A549 (cell line): ENCODE data around the gene MAP2K1. TPM values are rescaled to one million over a fixed set of nuclear protein-coding genes. Genes with fewer than 3 reads are reported as not detected.

Experiments
- ATAC-seq, 2 experiments: fragments of 200-7000 bp in 1 of 2; fragments of >200 bp in 1 of 2; cut with Nextera tagmentation in 1 of 2; cut with Tn5 transposase in 1 of 2; 3 replicates each; pipeline versions ENCODE4 v1.8.0 to v1.9.1; 2018 to 2020; ENCODE audit warnings: mild to moderate bottlenecking in 1 of 2, moderate library complexity in 1 of 2
- CTCF ChIA-PET: fragments of 300-600 bp; sonication (Branson Sonifier 250); formaldehyde crosslinking; extraction: SDS; loops from one replicate; lab custom pipeline; 2021; ENCODE audit warnings: antibody characterized with exemption, inconsistent platforms; lab: Yijun Ruan, JAX
- POLR2A ChIA-PET: fragments of 350-600 bp; formaldehyde crosslinking; extraction: SDS; loops from one replicate; lab custom pipeline; 2021; ENCODE audit warnings: antibody characterized with exemption, inconsistent platforms; lab: Yijun Ruan, JAX
- DNase-seq, 2 experiments: peaks; one replicate each; pipeline versions ENCODE4 v3.0.0 to v3.0.0-alpha.2; 2011 to 2016; ENCODE audit warnings: low read depth in 1 of 2, low spot score in 1 of 2
- FAIRE-seq: peaks from 2 replicates; lab custom pipeline; 2011; peaks lifted over from hg19 to GRCh38; lab: Jason Lieb, UNC
- H3K27ac ChIP-seq, 2 experiments: fragments of >200 bp; sonication (Bioruptor Twin); formaldehyde crosslinking; 3 replicates each; pipeline ENCODE4 v1.5.1; 2016 to 2017
- H3K4me1 ChIP-seq: fragments of >200 bp; sonication (Bioruptor Twin); formaldehyde crosslinking; 3 replicates; pipeline ENCODE4 v1.6.1; 2016
- H3K4me2 ChIP-seq: fragments of >200 bp; sonication (Bioruptor Twin); formaldehyde crosslinking; 3 replicates; pipeline ENCODE4 v1.6.1; 2016
- H3K4me3 ChIP-seq: fragments of >200 bp; sonication (Bioruptor Twin); formaldehyde crosslinking; 3 replicates; pipeline ENCODE4 v1.5.1; 2016
- H3K9me3 ChIP-seq: fragments of >200 bp; sonication (Bioruptor Twin); formaldehyde crosslinking; 3 replicates; pipeline ENCODE4 v1.6.1; 2016
- ATOH8 ChIP-seq: fragments of 250-450 bp; sonication (Bioruptor Pico); IDR thresholded peaks from 2 replicates; pipeline ENCODE4 v1.5.0; 2020; ENCODE audit warnings: low read depth, mild to moderate bottlenecking, moderate library complexity
- BHLHE40 ChIP-seq: IDR thresholded peaks from 2 replicates; pipeline ENCODE4 v1.6.1; 2012; ENCODE audit warnings: low read depth, low read length, inconsistent platforms
- CHD2 ChIP-seq: fragments of 150-350 bp; IDR thresholded peaks from 2 replicates; pipeline ENCODE4 v1.6.1; 2014; ENCODE audit warnings: low read length; ENCODE audit not compliant: partially characterized antibody
- CTCF ChIP-seq: fragments of >200 bp; sonication (Bioruptor Twin); formaldehyde crosslinking; IDR thresholded peaks from 3 replicates; pipeline ENCODE4 v1.5.1; 2016
- E2F6 ChIP-seq: IDR thresholded peaks from 2 replicates; pipeline ENCODE4 v1.6.1; 2012; ENCODE audit warnings: low read depth, borderline replicate concordance
- ELK1 ChIP-seq: fragments of 150-350 bp; IDR thresholded peaks from 2 replicates; pipeline ENCODE4 v1.6.1; 2014; ENCODE audit warnings: low read depth, mild to moderate bottlenecking, low read length
- HES2 ChIP-seq: fragments of >200 bp; sonication (Bioruptor Twin); formaldehyde crosslinking; IDR thresholded peaks from 2 replicates; pipeline ENCODE4 v1.6.1; 2016
- HOXA7 ChIP-seq: fragments of 250-450 bp; sonication (Bioruptor Pico); IDR thresholded peaks from 2 replicates; pipeline ENCODE4 v1.5.0; 2020; ENCODE audit warnings: mild to moderate bottlenecking, moderate library complexity
- HOXB13 ChIP-seq: fragments of 250-450 bp; sonication (Bioruptor Pico); IDR thresholded peaks from 2 replicates; pipeline ENCODE4 v1.5.0; 2020; ENCODE audit warnings: low read depth, mild to moderate bottlenecking, moderate library complexity
- JUN ChIP-seq, 2 experiments: fragments of >200 bp; sonication (Bioruptor Twin); formaldehyde crosslinking; IDR thresholded peaks; 2 replicates in 1 of 2; 3 replicates in 1 of 2; pipeline ENCODE4 v1.6.1; 2016 to 2017
- JUNB ChIP-seq: fragments of >200 bp; sonication (Bioruptor Twin); formaldehyde crosslinking; IDR thresholded peaks from 2 replicates; pipeline ENCODE4 v1.6.1; 2016
- KDM1A ChIP-seq: fragments of 200-600 bp; sonication (generic); IDR thresholded peaks from 2 replicates; pipeline ENCODE4 v1.6.1; 2016; ENCODE audit warnings: low read depth, mild to moderate bottlenecking
- KDM5A ChIP-seq: fragments of 200-600 bp; sonication (generic); IDR thresholded peaks from 2 replicates; pipeline ENCODE4 v1.6.1; 2016; ENCODE audit warnings: antibody characterized with exemption, mild to moderate bottlenecking
- MAFK ChIP-seq: fragments of 450-650 bp; IDR thresholded peaks from 2 replicates; pipeline ENCODE4 v1.6.1; 2014; ENCODE audit not compliant: partially characterized antibody
- MAX ChIP-seq: IDR thresholded peaks from 2 replicates; pipeline ENCODE4 v1.6.1; 2012
- NPAS2 ChIP-seq: fragments of 250-450 bp; sonication (Bioruptor Pico); IDR thresholded peaks from 2 replicates; pipeline ENCODE4 v1.8.0; 2022; ENCODE audit warnings: mild to moderate bottlenecking, moderate library complexity, borderline replicate concordance
- NR3C1 ChIP-seq: fragments of >200 bp; sonication (Bioruptor Twin); formaldehyde crosslinking; IDR thresholded peaks from 3 replicates; pipeline ENCODE4 v1.6.1; 2017
- PBX3 ChIP-seq: IDR thresholded peaks from 2 replicates; pipeline ENCODE4 v1.6.1; 2012
- RCOR1 ChIP-seq: fragments of 150-350 bp; IDR thresholded peaks from 2 replicates; pipeline ENCODE4 v1.6.1; 2014; ENCODE audit warnings: antibody characterized with exemption, low read length, low read depth
- SMC3 ChIP-seq: fragments of >200 bp; sonication (Bioruptor Twin); formaldehyde crosslinking; IDR thresholded peaks from 3 replicates; pipeline ENCODE4 v1.6.1; 2018; ENCODE audit warnings: inconsistent platforms
- TFCP2L1 ChIP-seq: fragments of 250-450 bp; sonication (Bioruptor Pico); IDR thresholded peaks from 2 replicates; pipeline ENCODE4 v1.5.0; 2021; ENCODE audit warnings: mild to moderate bottlenecking
- USF2 ChIP-seq: fragments of 450-650 bp; IDR thresholded peaks from 2 replicates; pipeline ENCODE4 v1.6.1; 2014; ENCODE audit warnings: antibody characterized with exemption
- WGBS: methylation state at CpG from one replicate; pipeline ENCODE4 v1.1.6; 2017; ENCODE audit errors: missing lambda C conversion rate; 5-methylcytosine and 5-hydroxymethylcytosine counted together
- polyA plus RNA-seq, 4 experiments: library from polyadenylated mRNA; depleted of rRNA in 3 of 4; stranded (reverse); fragments of >200 nt; fragmentation: RNase III in 1 of 4; extraction: RNeasy Plus Mini Kit Qiagen cat#74134 plus additional on column Dnase treatment in 1 of 4; gene quantifications; 2 replicates in 3 of 4; 3 replicates in 1 of 4; pipeline ENCODE4 v1.2.3, GENCODE V29; 2011 to 2017

MAP2K1 gene
- polyA plus RNA-seq, 2 of the 4 experiments (the other 2 are of a cell fraction): 30.3 to 41.9 TPM

GRCh38 chr15:66505430-66505811 is 118.7 kb downstream of the MAP2K1 start:
- TF ChIP-seq HOXA7 (CRISPR knock-in tag) (peak; percentile 22; the same call in 1 of the 2 replicates), KDM5A (peak; percentile 20; the same call in 1 of the 2 replicates), MAFK (no peak)
- H3K4me1 ChIP-seq: peaks cover 43% of the 10 kb centered on the region
- CTCF ChIA-PET: interaction anchor here (0.7 to 3.7 kb wide), 6 partner anchors 8 to 365 kb away, joined by 3 to 32 read pairs (median 4); partner anchors contain the start of gene SNAPC5
- ATAC-seq: peak; percentile 66 to 68; a peak in 5 of 6 replicates
- POLR2A ChIA-PET: interaction anchor here (0.7 to 1.3 kb wide), 5 partner anchors 11 to 195 kb away, joined by 3 to 4 read pairs (median 3); partner anchors contain the start of gene MAP2K1
- DNase-seq: peak in 1 of 2 experiments; percentile 72
- peak overlapping the region; percentile 82 for H3K4me2 ChIP-seq
- peak overlapping the region; percentile 91 to 94 for H3K27ac ChIP-seq
- no peaks in the 10 kb centered on the region for H3K9me3 ChIP-seq
- FAIRE-seq: no peak
- H3K4me3 ChIP-seq: peak overlapping the region; percentile 70
- 1% methylated on average over 13 of the region's 13 CpGs for WGBS

- ATAC-seq (no peak), DNase-seq (no peak), FAIRE-seq (no peak)
- H3K9me3 ChIP-seq: no peaks in the 10 kb centered on the region
- peak overlapping the region; percentile 91 to 94 for H3K27ac ChIP-seq
- peaks cover 39% of the 10 kb centered on the region for H3K4me1 ChIP-seq
- 51% methylated on average over 4 of the region's 4 CpGs for WGBS
- H3K4me3 ChIP-seq: peak overlapping the region; percentile 70
- H3K4me2 ChIP-seq: peak overlapping the region; percentile 82
- no peak for TF ChIP-seq ATOH8
- TF ChIP-seq E2F6: no peak
- 0 out of 2 replicates have a peak, but pooled peaks have one; percentile 22 for TF ChIP-seq TFCP2L1 (CRISPR knock-in tag)
- TF ChIP-seq USF2: no peak
- CTCF ChIA-PET: interaction anchor here (0.6 to 3.7 kb wide), 6 partner anchors 8 to 365 kb away, joined by 3 to 32 read pairs (median 3); partner anchors contain the start of gene SNAPC5
- POLR2A ChIA-PET: interaction anchor here (0.9 to 1.3 kb wide), 3 partner anchors 11 to 119 kb away, joined by 3 to 4 read pairs (median 3); partner anchors contain the start of gene MAP2K1
Observed at GRCh38 chr15:66505818-66506217, 119.1 kb downstream of the MAP2K1 start.

- Histone ChIP-seq H3K4me1 (peaks cover 17% of the 10 kb centered on the region; the same call in 2 of the 3 replicates), H3K9me3 (no peaks in the 10 kb centered on the region), H3K27ac (no peak overlapping the region), H3K4me2 (no peak overlapping the region), H3K4me3 (no peak overlapping the region)
- no peak for FAIRE-seq
- ChIA-PET POLR2A (no interaction called here), CTCF (interaction anchor here (3.7 to 3.8 kb wide), 2 partner anchors 10 to 11 kb away, joined by 24 to 32 read pairs; partner anchors contain the start of gene SNAPC5)
- no peak for DNase-seq
- 94% methylated on average over 3 of the region's 3 CpGs for WGBS
- no peak for ATAC-seq
- TF ChIP-seq SMC3 (no peak), CHD2 (no peak), BHLHE40 (no peak), KDM5A (no peak), HOXB13 (CRISPR knock-in tag) (no peak), MAX (no peak), NR3C1 (no peak), RCOR1 (no peak), CTCF (no peak), PBX3 (no peak), KDM1A (no peak), ELK1 (no peak), JUNB (no peak), NPAS2 (CRISPR knock-in tag) (no peak), HES2 (no peak), JUN (IDR thresholded peaks at IDR 0.05) (no peak)
Observed at GRCh38 chr15:66508293-66508883, 121.7 kb downstream of the MAP2K1 start.
